Duodenal mucosa (tissue), 2 donors: Measurements from ENCODE around the gene BEAN1.
A peak's percentile ranks its signal among the peaks of the same experiment; 100 is the strongest.

Experiments used
- H3K27ac ChIP-seq: one replicate; pipeline ENCODE4 v1.7.0; 2013; ENCODE audit warnings: low read depth, low read length
- H3K27me3 ChIP-seq, 2 donors: one replicate each; pipeline ENCODE4 v1.7.0; 2013; ENCODE audit warnings: low read length in 2 of 2, control low read depth in 1 of 2; ENCODE audit not compliant: insufficient read depth in 2 of 2, control insufficient read depth in 1 of 2
- H3K36me3 ChIP-seq, 2 donors: one replicate each; pipeline ENCODE4 v1.7.0; 2013; ENCODE audit warnings: low read length in 2 of 2, control low read depth in 1 of 2; ENCODE audit not compliant: insufficient read depth in 2 of 2, control insufficient read depth in 1 of 2
- H3K4me1 ChIP-seq, 2 donors: one replicate each; pipeline ENCODE4 v1.7.0; 2013; ENCODE audit warnings: low read length in 2 of 2, control low read depth in 1 of 2; ENCODE audit not compliant: insufficient read depth in 2 of 2, control insufficient read depth in 1 of 2
- H3K4me3 ChIP-seq, 2 donors: one replicate each; pipeline ENCODE4 v1.7.0; 2013; ENCODE audit warnings: low read length in 2 of 2, low read depth in 1 of 2
- H3K9ac ChIP-seq, 2 donors: one replicate each; pipeline ENCODE4 v1.7.0; 2013; ENCODE audit warnings: low read length in 2 of 2, low read depth in 1 of 2
- H3K9me3 ChIP-seq, 2 donors: one replicate each; pipeline ENCODE4 v1.7.0; 2013; ENCODE audit warnings: low read length in 2 of 2, control low read depth in 1 of 2; ENCODE audit not compliant: control insufficient read depth in 1 of 2

The BEAN1 gene

GRCh38 chr16:66476328-66477027, 49.4 kb downstream of the BEAN1 start:
- no peak overlapping the region for H3K27ac ChIP-seq
- peaks cover 0 to 10% of the 10 kb centered on the region in 2 donors for H3K4me1 ChIP-seq
- H3K27me3 ChIP-seq: peaks cover 0 to 15% of the 10 kb centered on the region in 2 donors
- H3K9me3 ChIP-seq: no peaks in the 10 kb centered on the region
- no peak overlapping the region for H3K9ac ChIP-seq
- no peak overlapping the region for H3K4me3 ChIP-seq
- no peaks in the 10 kb centered on the region for H3K36me3 ChIP-seq

GRCh38 chr16:66477028-66477515, 50.0 kb downstream of the BEAN1 start:
- H3K4me1 ChIP-seq: peaks cover 0 to 10% of the 10 kb centered on the region in 2 donors
- H3K27ac ChIP-seq: no peak overlapping the region
- peaks cover 0 to 15% of the 10 kb centered on the region in 2 donors for H3K27me3 ChIP-seq
- H3K9me3 ChIP-seq: no peaks in the 10 kb centered on the region
- H3K36me3 ChIP-seq: no peaks in the 10 kb centered on the region
- no peak overlapping the region for H3K9ac ChIP-seq
- no peak overlapping the region for H3K4me3 ChIP-seq

GRCh38 chr16:66478733-66479511, 51.8 kb downstream of the BEAN1 start:
- Histone ChIP-seq H3K36me3 (no peaks in the 10 kb centered on the region), H3K27me3 (peaks cover 0 to 15% of the 10 kb centered on the region in 2 donors), H3K9ac (peak overlapping the region in 1 of 2 donors; percentile 32), H3K9me3 (no peaks in the 10 kb centered on the region), H3K4me1 (peaks cover 3 to 10% of the 10 kb centered on the region in 2 donors), H3K4me3 (no peak overlapping the region), H3K27ac (no peak overlapping the region)

- H3K9ac ChIP-seq: no peak overlapping the region
- no peaks in the 10 kb centered on the region for H3K36me3 ChIP-seq
- H3K27ac ChIP-seq: no peak overlapping the region
- no peak overlapping the region for H3K4me3 ChIP-seq
- H3K4me1 ChIP-seq: peaks cover 3 to 8% of the 10 kb centered on the region in 2 donors
- H3K9me3 ChIP-seq: no peaks in the 10 kb centered on the region
- H3K27me3 ChIP-seq: peaks cover 0 to 15% of the 10 kb centered on the region in 2 donors
These were observed 52.7 kb downstream of the BEAN1 start for GRCh38 chr16:66479661-66480264.

- Histone ChIP-seq H3K36me3 (no peaks in the 10 kb centered on the region), H3K9ac (no peak overlapping the region), H3K27ac (no peak overlapping the region), H3K4me1 (peaks cover 3 to 5% of the 10 kb centered on the region in 2 donors), H3K9me3 (no peaks in the 10 kb centered on the region), H3K4me3 (no peak overlapping the region), H3K27me3 (peaks cover 0 to 15% of the 10 kb centered on the region in 2 donors)
These were observed 53.4 kb downstream of the BEAN1 start for GRCh38 chr16:66480265-66481080.

- H3K36me3 ChIP-seq: no peaks in the 10 kb centered on the region
- no peaks in the 10 kb centered on the region for H3K9me3 ChIP-seq
- H3K27ac ChIP-seq: no peak overlapping the region
- H3K4me1 ChIP-seq: peaks cover 3 to 5% of the 10 kb centered on the region in 2 donors
- H3K4me3 ChIP-seq: no peak overlapping the region
- H3K9ac ChIP-seq: no peak overlapping the region
- peaks cover 0 to 15% of the 10 kb centered on the region in 2 donors for H3K27me3 ChIP-seq
These were observed 54.2 kb downstream of the BEAN1 start for GRCh38 chr16:66481081-66481942.

- Histone ChIP-seq H3K4me1 (peaks cover 3 to 5% of the 10 kb centered on the region in 2 donors), H3K4me3 (no peak overlapping the region), H3K27ac (no peak overlapping the region), H3K9ac (no peak overlapping the region), H3K27me3 (peaks cover 0 to 10% of the 10 kb centered on the region in 2 donors), H3K9me3 (no peaks in the 10 kb centered on the region), H3K36me3 (no peaks in the 10 kb centered on the region)
These were observed 54.9 kb downstream of the BEAN1 start for GRCh38 chr16:66481943-66482390.

- no peak overlapping the region for H3K9ac ChIP-seq
- no peak overlapping the region for H3K27ac ChIP-seq
- H3K4me1 ChIP-seq: peaks cover 1 to 3% of the 10 kb centered on the region in 2 donors
- no peak overlapping the region for H3K4me3 ChIP-seq
- H3K9me3 ChIP-seq: no peaks in the 10 kb centered on the region
- no peaks in the 10 kb centered on the region for H3K27me3 ChIP-seq
- H3K36me3 ChIP-seq: no peaks in the 10 kb centered on the region
These were observed 56.8 kb downstream of the BEAN1 start for GRCh38 chr16:66483689-66484452.
